SU-DHL-6 (cell line): ENCODE measurements around the gene PDE2A.

ENCODE experiments used
- H2AFZ ChIP-seq: fragments of 200-600 bp; sonication (generic); 2 replicates; pipeline ENCODE4 v1.6.1; 2014; ENCODE audit warnings: low read depth, mild to moderate bottlenecking, moderate library complexity, mixed read lengths, antibody characterized with exemption, low read length; ENCODE audit not compliant: severe bottlenecking
- H3F3A ChIP-seq: fragments of 200-600 bp; shearing (Covaris generic); 2 replicates; pipeline ENCODE4 v1.6.0; 2016; ENCODE audit warnings: antibody characterized with exemption, mild to moderate bottlenecking; ENCODE audit not compliant: insufficient read depth
- H3K27ac ChIP-seq: fragments of 200-600 bp; sonication (generic); 2 replicates; pipeline ENCODE4 v1.5.1; 2016; ENCODE audit warnings: low read depth, mild to moderate bottlenecking, low read length, moderate library complexity, mixed read lengths
- H3K27me3 ChIP-seq: fragments of 200-600 bp; sonication (generic), shearing (Covaris generic); 2 replicates; pipeline ENCODE4 v1.6.0; 2014; ENCODE audit warnings: mild to moderate bottlenecking, low read length
- H3K36me3 ChIP-seq: fragments of 200-600 bp; sonication (generic); 2 replicates; pipeline ENCODE4 v1.6.1; 2014; ENCODE audit warnings: mild to moderate bottlenecking, low read length, mixed read lengths
- H3K4me2 ChIP-seq: fragments of 300-600, 200-600 bp; shearing (Covaris generic), sonication (generic); 2 replicates; pipeline ENCODE4 v1.6.0; 2014; ENCODE audit warnings: low read length, low read depth, mild to moderate bottlenecking; ENCODE audit not compliant: poor library complexity, severe bottlenecking
- H3K4me3 ChIP-seq: fragments of 200-600 bp; sonication (generic); 2 replicates; pipeline ENCODE4 v1.5.1; 2014; ENCODE audit warnings: antibody characterized with exemption, low read length, mild to moderate bottlenecking, mixed read lengths; ENCODE audit not compliant: insufficient read depth, poor library complexity, severe bottlenecking
- H3K79me2 ChIP-seq: fragments of 200-600 bp; sonication (generic); 2 replicates; pipeline ENCODE4 v1.6.1; 2014; ENCODE audit warnings: mild to moderate bottlenecking, low read length, moderate library complexity; ENCODE audit not compliant: insufficient read depth
- H3K9ac ChIP-seq: fragments of 200-600 bp; sonication (generic); 2 replicates; pipeline ENCODE4 v1.7.0; 2014; ENCODE audit warnings: mild to moderate bottlenecking, low read length
- H3K9me2 ChIP-seq: fragments of 200-600 bp; sonication (generic); replicated peaks from 2 replicates; pipeline ENCODE4 v1.6.1; 2014; ENCODE audit warnings: low read length; ENCODE audit not compliant: insufficient read depth
- H3K9me3 ChIP-seq: fragments of 200-600 bp; sonication (generic); 2 replicates; pipeline ENCODE4 v1.6.1; 2014; ENCODE audit warnings: low read length, mixed read lengths; ENCODE audit not compliant: insufficient read depth
- H4K20me1 ChIP-seq: fragments of 200-600 bp; sonication (generic); 2 replicates; pipeline ENCODE4 v1.6.1; 2014; ENCODE audit warnings: low read depth, mild to moderate bottlenecking, antibody characterized with exemption, low read length, moderate library complexity, mixed read lengths
- CTCF ChIP-seq: fragments of 200-600 bp; sonication (generic); IDR thresholded peaks from one replicate; pipeline ENCODE4 v1.5.1; 2017; ENCODE audit warnings: antibody characterized with exemption, mild to moderate bottlenecking, low read length, moderate library complexity; ENCODE audit not compliant: insufficient read depth, poor library complexity, severe bottlenecking
- EZH2phosphoT487 ChIP-seq: fragments of 200-600 bp; sonication (generic), shearing (Covaris generic); conservative IDR thresholded peaks from 2 replicates; pipeline ENCODE4 v1.6.1; 2018; ENCODE audit warnings: mild to moderate bottlenecking, antibody characterized with exemption, low read length, moderate library complexity, mixed read lengths

The PDE2A gene

GRCh38 chr11:72719551-72719950, 45.3 kb upstream of the PDE2A start:
- peak overlapping the region; percentile 78; the same call in 1 of the 2 replicates for H3K9ac ChIP-seq

GRCh38 chr11:72719144-72719543, 44.9 kb upstream of the PDE2A start:
- peaks cover 54% of the 10 kb centered on the region for H3K79me2 ChIP-seq
- no peaks in the 10 kb centered on the region for H3K27me3 ChIP-seq
- no peaks in the 10 kb centered on the region for H3K36me3 ChIP-seq
- H3K9me3 ChIP-seq: no peaks in the 10 kb centered on the region
- no peaks in the 10 kb centered on the region for H3K9me2 ChIP-seq
- H3F3A ChIP-seq: no peaks in the 10 kb centered on the region
- peak overlapping the region; percentile 80 for H3K4me2 ChIP-seq
- H3K27ac ChIP-seq: no peak overlapping the region
- TF ChIP-seq CTCF: no peak
- no peak for TF ChIP-seq EZH2phosphoT487
- H2AFZ ChIP-seq: no peak overlapping the region
- no peak overlapping the region for H3K4me3 ChIP-seq
- 0 out of 2 replicates have a peak overlapping the region, but pooled peaks have one; percentile 78 for H3K9ac ChIP-seq
- no peaks in the 10 kb centered on the region for H4K20me1 ChIP-seq

More at GRCh38 chr11:72719551-72719950, 45.3 kb upstream of the PDE2A start:
- H3K27ac ChIP-seq: no peak overlapping the region
- no peaks in the 10 kb centered on the region for H3K27me3 ChIP-seq
- H3K4me3 ChIP-seq: no peak overlapping the region
- TF ChIP-seq CTCF (no peak), EZH2phosphoT487 (no peak)
- H3K36me3 ChIP-seq: no peaks in the 10 kb centered on the region
- no peaks in the 10 kb centered on the region for H3K9me3 ChIP-seq
- H2AFZ ChIP-seq: no peak overlapping the region
- peak overlapping the region; percentile 80 for H3K4me2 ChIP-seq
- no peaks in the 10 kb centered on the region for H4K20me1 ChIP-seq
- no peaks in the 10 kb centered on the region for H3F3A ChIP-seq
- H3K9me2 ChIP-seq: no peaks in the 10 kb centered on the region
- H3K79me2 ChIP-seq: peaks cover 54% of the 10 kb centered on the region

GRCh38 chr11:72718101-72718501, 43.9 kb upstream of the PDE2A start:
- TF ChIP-seq CTCF (no peak), EZH2phosphoT487 (no peak)
- peaks cover 54% of the 10 kb centered on the region for H3K79me2 ChIP-seq
- H3K4me2 ChIP-seq: no peak overlapping the region
- no peak overlapping the region for H3K9ac ChIP-seq
- no peaks in the 10 kb centered on the region for H3K27me3 ChIP-seq
- no peaks in the 10 kb centered on the region for H4K20me1 ChIP-seq
- H3K9me3 ChIP-seq: no peaks in the 10 kb centered on the region
- H3K9me2 ChIP-seq: no peaks in the 10 kb centered on the region
- H2AFZ ChIP-seq: no peak overlapping the region
- H3K4me3 ChIP-seq: no peak overlapping the region
- no peaks in the 10 kb centered on the region for H3K36me3 ChIP-seq
- H3K27ac ChIP-seq: no peak overlapping the region
- no peaks in the 10 kb centered on the region for H3F3A ChIP-seq
